CD4-positive, alpha-beta T cell treated with Interleukin-4 for 1 hour (primary cell): ENCODE measurements around the gene MATN1.
"Not testable (repeated sequence)": the region's sequence is repeated elsewhere in the genome, so short reads cannot be mapped to it uniquely, and the experiment has no call there.

Experiments used
- DNase-seq, 2 donors: peaks; one replicate each; pipeline ENCODE4 v3.0.0-alpha.2; 2020 to 2022

The MATN1 gene, protein sequence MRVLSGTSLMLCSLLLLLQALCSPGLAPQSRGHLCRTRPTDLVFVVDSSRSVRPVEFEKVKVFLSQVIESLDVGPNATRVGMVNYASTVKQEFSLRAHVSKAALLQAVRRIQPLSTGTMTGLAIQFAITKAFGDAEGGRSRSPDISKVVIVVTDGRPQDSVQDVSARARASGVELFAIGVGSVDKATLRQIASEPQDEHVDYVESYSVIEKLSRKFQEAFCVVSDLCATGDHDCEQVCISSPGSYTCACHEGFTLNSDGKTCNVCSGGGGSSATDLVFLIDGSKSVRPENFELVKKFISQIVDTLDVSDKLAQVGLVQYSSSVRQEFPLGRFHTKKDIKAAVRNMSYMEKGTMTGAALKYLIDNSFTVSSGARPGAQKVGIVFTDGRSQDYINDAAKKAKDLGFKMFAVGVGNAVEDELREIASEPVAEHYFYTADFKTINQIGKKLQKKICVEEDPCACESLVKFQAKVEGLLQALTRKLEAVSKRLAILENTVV

DNA sequence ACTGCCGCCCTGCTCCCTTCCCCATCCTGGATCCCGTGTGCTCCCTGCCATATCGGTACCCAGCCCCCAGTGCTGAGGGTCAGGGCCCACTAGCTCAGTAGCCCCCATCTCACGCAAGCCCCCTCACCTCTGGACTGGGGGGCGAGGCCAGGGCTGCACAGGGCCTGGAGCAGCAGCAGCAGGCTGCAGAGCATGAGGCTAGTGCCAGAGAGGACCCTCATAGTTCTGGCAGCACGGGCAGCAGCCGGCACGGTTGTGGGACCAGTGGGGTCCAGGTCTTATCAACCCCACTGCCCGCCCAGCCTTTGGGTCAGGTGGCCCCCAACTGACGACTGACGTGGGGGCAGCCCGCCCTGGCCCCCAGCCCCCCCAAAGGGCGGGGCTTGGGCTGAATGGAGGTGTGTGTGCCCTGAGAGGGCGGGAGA is at the start of gene MATN1:
Gene MATN1 (minus strand): TSS at position 255 of the 425 bp plus-strand sequence. CDS start 34 bp downstream, at position 221.
- no peak for DNase-seq

DNA sequence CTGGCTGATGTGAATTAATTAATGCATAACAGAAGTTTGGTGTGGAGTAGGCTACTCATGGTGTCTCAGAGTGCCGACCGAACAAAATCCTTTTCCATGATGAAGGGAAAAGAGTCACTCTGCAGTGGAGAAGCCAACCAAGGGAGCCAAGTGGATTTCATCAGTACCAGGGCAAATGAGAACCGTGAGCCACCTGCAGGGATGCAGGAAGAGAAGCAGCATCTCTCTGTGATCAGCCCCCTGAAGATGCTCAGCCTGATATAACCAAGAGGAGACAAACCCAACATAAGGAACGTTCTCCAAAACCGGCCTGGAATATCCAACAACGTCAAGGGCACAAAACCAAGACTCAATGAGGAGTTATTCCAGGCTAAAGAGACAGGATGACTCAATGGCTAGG is 47.6 kb upstream of the MATN1 start:
- DNase-seq, result no peak

DNA sequence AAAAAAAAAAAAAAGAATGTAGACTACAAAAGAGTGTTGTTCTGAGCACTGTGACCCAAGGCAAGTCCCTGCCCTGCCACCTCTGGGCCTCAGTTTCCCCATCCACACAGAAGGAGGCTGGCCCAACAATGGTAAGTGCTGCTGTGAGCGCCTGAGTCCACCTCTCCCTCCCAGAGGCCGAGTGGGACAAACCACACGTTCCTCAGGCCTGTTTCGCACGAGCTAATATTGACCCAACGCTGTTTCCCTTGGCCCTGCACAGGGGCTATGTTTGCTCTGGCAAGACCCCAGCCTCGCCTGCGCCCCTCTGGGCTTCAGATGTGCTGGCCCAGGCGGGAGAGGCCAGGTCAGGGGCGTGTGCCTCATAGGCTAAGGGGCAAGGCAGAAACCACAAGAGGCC is 46.8 kb upstream of the MATN1 start:
- DNase-seq, result no peak

DNA sequence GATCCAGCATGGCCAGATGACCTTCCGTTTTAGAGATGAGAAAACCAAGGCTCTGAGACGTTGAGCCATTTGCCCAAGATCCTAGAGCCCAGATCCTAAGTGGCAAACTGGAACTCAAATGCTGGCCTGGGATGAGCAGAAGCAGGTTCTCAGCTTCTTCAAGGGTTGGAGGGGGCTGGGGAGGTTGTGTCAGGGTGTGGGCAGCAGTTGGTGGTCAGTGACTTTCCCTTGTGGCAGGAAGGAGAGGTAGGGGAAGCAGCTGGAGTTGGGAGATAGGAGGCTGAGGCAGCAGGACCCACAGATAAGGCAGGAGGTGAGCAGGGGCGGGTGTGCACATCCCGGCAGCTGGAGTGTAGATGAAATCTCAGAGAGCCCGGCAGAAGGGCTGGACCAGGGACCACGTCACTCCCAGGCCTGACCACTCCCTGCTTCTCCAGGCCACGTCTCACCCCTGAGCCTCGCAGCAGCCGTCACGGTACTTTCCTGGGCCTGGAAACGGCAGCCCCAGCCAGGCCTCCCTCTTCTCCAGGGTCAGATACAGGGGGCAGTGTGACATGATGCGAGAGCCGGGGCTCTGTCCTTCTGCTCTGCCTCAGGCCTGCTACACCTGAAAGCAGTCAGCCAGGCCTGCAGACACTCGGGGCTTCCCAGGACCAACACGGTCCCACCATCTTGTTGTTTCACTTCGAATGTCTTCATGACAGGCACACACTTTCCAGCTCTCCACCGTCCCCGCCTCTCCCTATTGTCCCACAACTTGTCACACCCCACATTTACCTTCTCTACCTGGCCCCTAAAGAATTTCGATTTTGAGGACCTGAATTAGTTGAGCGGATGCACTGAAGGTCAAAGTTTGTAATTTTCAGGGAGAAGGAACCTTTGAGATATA is 45.7 kb upstream of the MATN1 start:
- peak in 1 of 2 donors; percentile 41 for DNase-seq

DNA sequence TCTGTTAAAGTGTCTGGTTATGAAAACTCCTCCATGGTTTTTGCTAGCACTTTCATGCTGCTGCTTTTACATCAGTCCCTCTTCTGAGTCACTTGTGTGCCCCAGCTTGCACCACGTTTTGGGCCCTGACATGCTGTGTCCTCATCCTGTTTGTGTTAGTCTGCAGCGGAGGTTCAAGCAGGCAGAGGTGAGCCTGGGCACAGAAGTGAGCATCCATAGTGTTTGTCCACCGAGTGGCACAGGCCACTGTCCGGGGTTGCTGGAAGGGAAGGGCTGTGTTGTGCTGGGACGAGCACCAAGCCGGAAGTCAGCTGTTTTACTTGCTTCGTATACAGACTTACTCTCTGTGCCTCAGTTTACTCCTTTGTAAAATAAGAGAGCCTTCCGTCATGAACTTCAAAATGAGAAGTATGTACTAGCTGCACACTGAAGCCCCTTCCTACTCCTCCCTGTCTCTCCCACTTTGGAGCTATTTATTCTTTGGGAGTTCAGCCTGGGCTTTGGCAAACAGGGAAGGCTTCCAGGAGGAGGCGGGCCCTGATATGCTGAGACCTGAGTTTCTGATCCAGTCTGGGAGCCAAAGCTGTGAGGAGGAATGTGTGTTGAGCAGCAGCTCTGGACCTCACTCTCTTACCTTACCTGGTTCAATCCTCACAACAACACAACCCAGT is 44.9 kb upstream of the MATN1 start:
- DNase-seq, result no peak

DNA sequence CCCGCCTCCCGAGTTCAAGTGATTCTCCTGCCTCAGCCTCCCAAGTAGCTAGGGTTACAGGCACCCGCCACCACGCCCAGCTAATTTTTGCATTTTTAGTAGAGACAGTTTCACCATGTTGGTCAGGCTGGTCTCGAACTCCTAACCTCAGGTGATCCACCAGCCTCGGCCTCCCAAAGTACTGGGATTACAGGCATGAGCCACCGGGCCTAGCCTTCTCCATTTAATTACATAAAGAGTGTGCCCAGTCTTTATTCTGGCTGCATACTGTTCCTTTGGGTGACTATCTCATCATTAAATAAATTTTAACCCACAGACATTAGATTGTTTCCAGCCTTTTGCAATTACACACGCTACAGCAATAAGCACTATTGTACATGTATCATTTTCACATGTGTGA is 43.6 kb upstream of the MATN1 start:
- not testable (repeated sequence) for DNase-seq

DNA sequence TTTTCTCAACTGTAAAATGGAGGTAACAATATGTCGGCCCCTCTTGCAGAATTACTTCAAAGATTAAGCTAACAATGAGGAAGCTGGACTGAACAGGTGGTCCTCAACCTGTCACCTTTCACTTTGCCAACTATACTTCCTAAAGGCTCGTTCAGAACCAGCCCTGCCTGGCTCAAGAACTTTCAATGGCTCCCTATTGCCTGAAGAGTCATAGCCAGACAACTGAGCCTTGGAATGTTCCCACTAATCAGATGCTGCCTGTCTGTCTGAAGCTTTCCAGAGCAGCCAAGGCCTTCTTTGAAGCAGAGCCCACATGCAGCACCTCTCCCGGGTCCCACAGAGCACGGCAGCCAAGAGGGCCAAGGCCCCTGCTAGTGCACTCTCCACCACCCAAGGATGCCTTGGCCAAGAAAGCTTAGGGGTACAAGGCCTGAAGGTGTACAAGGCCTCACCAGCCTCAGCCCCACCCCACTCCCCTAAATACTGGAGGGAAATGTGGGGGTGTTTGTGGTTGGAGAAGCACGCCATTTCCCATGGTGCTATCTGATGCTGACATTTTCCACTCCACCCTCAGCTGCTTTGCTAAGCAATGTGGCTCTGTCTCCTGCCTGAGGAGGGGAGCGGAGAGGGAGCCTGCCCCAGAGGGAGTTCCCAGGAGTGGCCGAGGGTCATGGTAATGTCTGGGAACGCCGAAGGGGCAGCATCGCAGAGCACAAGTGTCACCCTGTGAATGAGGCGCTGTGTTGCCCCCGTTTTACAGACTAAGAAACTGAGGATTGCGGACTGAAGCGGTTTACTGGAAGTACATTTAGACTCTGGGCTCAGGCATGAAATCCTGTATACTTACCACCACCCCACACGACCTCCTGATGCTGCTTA is 42.4 kb upstream of the MATN1 start:
- no peak for DNase-seq

DNA sequence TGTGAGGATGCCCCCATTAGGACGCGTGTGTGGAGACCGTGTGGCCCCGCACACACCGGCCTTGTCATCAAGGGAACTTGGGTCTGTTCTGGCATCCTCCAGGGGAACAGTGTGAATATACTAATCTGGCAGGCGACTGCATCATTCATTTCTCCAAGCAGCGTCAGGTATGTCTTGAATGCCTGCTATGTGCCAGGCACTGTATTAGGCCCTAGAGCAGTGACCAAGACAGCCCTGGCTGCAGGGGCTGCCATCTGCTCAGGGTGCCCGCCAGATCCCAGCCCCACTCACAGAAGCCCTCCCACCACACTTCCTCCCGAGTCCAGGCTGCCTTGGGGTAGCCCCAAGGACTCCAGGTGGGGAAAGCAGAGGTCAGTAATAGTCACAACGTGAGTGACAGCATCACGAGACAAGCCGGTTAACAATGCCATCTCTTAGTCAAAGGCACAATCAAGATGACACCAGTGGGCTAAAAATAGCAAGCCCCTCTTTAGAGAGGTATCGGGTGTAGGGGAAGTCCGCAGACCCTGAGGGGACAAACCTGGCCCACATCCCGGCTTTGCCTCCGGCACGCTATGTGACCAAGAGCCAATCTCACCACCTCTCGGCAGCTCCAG is 41.7 kb upstream of the MATN1 start:
- no peak for DNase-seq

DNA sequence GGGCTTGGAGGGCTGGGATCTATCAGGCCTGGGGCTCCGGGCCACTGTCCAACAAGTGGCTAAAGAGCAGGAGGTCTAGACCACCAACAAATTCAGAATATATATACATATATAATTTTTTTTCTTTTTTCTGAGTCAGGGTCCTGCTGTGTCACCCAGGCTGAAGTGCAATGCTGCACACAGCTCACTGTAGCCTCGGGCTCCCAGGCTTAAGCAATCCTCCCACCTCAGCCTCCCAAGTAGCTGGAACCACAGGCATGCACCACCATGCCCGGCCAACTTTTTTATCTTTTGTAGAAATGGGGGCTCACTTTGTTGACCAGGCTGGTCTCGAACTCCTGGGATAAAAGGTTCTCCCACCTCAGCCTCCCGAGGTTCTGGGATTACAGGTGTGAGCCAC is 41.0 kb upstream of the MATN1 start:
- no peak for DNase-seq

DNA sequence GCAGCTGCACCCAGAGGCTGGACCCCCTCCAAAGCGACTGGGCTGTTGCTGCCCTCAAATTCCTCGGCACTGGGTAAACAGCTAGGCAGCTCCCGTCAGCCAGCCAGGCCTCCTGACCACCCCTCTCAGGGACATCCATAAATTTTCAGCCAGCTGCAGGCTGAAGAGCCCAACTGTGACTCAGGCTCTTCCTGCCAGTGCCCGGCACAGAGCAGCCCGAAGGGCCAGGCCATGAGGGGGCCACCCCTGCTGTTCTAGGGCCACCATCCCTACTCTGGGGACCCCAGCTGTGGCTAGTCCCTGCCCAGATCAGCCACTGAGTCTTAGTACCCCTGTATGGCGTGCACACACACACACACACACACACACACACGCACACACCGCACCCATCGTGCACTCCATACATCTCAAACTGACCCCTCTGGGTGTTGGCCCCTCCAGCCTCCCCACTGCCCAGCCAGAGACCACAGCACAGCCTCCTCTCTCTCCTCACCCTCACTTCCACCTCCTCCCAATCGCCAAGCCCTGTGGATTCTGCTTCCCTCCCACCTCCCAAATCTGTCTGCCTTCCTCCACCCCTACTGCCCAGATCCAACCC is 40.4 kb upstream of the MATN1 start:
- DNase-seq, result no peak

GRCh38 chr1:30762930-30763650 is 39.7 kb upstream of the MATN1 start:
- DNase-seq, result no peak

DNA sequence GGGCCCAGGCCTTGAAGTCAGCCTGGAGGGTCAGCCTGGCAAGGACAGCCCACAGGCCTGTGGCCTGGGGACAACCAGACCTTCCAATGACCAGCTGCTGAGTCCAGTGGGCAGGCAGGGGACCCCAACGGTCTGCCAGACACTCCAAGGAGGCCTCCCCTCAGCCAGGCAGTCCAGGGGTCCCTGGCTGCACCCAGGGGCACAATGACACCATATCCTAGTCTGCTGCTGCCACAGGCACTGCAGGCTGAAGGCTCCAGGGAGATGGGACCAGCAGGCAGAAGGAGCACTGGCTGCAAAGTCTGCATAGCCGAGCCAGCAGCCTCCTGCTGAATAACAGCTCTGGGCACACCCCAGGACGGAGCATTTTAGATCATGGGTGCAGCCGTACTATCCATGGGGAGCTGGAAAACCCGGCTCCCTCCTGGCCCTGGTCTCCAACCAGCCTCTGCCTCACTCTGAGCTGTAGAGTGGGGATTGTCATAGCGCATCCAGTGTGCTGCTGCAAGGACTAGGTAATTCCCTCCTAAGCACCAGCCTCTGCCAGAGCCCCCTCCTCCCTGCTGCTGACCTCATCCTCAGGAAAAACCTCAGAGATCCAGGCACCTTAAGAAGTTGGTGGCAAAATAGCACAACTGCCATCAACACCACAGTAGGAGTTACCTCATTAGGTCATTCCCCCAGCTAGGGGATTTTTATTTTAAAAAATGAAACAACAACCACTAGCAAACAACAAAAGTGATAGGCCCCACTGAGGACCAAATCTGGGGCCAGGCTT is 39.0 kb upstream of the MATN1 start:
- no peak for DNase-seq

DNA sequence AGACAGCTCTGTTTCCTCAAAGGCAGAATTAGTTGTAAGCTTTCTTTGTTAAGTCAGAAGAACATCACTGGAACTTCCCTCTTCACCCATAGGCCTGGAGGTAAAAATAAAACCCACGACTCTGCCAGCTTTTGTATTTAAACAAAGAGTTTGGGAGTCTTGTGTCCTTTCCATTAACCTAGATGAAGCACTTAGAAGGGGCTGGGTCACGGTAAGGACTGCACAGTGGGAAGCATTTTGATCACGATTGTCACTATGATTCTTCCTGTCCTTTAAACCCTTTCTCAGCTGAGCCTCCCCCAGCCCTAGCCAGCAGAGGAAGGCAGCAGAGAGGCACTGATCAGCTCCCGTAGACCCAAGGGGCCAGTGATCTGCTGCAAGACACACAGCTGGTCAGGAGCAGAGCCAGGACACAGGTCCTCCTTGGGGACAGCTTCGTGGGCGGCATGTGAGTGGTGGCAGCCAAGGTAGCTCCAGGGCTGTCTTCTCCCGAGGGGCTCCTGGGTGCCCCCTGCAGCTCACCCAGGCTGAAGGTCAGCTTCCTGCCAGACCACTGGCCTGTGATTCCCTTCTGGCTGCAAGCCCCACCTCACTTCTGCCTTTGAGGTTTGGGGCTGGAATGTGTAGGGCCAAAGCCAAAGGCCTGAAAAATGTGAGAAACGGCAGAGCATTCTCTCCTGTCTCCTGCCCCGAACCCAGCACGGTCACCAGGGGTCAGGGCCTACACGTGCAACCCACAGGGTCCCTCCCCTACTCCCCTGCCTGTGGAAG is 38.2 kb upstream of the MATN1 start:
- DNase-seq, result no peak

DNA sequence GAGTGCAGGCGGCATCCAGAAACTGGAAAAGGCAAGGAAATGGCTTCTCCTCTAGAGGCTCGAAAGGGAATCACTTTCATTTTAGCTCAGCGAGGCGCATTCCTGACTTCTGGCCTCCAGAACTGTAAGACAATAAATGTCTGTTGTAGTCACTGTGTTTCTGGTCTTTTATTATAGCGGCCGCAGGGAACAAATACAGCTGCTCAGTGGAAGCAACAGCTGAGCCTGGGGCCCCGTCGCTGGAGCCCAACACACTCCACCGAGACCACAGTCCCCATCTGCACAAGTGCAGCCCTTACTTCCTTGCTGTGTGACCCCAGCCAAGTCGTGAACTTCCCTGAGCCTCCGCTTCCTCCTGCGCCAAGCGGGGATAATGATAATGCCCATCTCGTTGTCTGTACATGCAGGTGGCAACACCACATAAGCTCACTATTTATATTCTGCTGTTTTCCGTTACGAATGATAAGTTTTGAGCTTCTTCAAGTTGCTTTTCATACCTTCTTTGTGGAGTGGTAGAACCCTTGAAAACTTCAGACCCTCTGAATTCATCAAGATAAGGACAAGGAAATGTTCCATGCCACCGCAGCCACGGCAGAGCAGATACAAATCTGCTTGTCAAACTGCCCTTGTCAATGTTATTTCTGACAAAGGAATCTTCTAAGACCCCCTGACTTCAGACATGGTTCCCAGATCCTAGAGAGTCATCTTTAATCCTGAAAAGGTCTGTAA is 37.4 kb upstream of the MATN1 start:
- no peak for DNase-seq

GRCh38 chr1:30759718-30760281 is 36.4 kb upstream of the MATN1 start:
- DNase-seq, result peak; percentile 69 to 71

GRCh38 chr1:30758785-30759380 is 35.5 kb upstream of the MATN1 start:
- no peak for DNase-seq

- no peak for DNase-seq
These were observed 34.8 kb upstream of the MATN1 start for GRCh38 chr1:30758121-30758688.
